Effector memory CD8-positive, alpha-beta T cell (primary cell): ENCODE data around the gene ITGB3BP.
A peak's percentile ranks its signal among the peaks of the same experiment; 100 is the strongest.

Source experiments
- ATAC-seq: fragments of 150-1000 bp; cut with Tn5 transposase; replicated peaks from 2 replicates; pipeline ENCODE4 v1.10.0; 2021; ENCODE audit warnings: mild to moderate bottlenecking, moderate library complexity
- DNase-seq, 3 experiments: peaks; one replicate each; pipeline ENCODE4 v3.0.0; 2021
- H3K27ac Mint-ChIP-seq, 2 donors: one replicate each; pipeline ENCODE4 v1.8.0; 2022; ENCODE audit warnings: mild to moderate bottlenecking in 2 of 2, mixed read lengths in 2 of 2, moderate library complexity in 2 of 2
- H3K27me3 Mint-ChIP-seq, 2 donors: one replicate each; pipeline ENCODE4 v1.8.0; 2022; ENCODE audit warnings: mixed read lengths in 2 of 2
- H3K36me3 Mint-ChIP-seq: one replicate; pipeline ENCODE4 v1.8.0; 2022; ENCODE audit warnings: mild to moderate bottlenecking, moderate library complexity, mixed read lengths; ENCODE audit not compliant: insufficient read depth
- H3K4me1 Mint-ChIP-seq, 2 donors: one replicate each; pipeline ENCODE4 v1.8.0; 2022; ENCODE audit warnings: low read depth in 2 of 2, mixed read lengths in 2 of 2
- H3K4me3 Mint-ChIP-seq, 2 donors: one replicate each; pipeline ENCODE4 v1.8.0; 2022; ENCODE audit warnings: mild to moderate bottlenecking in 2 of 2, mixed read lengths in 2 of 2, moderate library complexity in 2 of 2
- H3K9me3 Mint-ChIP-seq, 2 donors: one replicate each; pipeline ENCODE4 v1.8.0; 2022; ENCODE audit warnings: mixed read lengths in 2 of 2

Gene ITGB3BP

DNA sequence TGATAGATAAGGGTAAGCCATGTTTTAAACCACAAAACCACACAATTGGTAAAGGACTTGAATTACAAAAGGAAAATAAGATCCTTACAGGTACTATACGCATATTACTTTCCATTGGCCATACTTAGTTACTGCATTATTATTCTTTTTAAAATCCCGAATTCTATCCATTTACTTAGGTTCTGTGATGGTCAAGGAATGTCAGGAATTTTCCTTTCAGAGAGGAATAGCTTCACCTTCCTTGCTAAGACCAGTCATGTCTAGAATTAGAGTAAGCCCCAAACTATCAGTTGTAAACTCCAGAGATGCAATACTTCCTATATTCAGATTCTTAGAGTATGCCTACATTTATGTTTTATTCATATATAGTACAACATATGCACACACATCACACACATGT is 14.0 kb upstream of the ITGB3BP start:
- ATAC-seq (no peak), DNase-seq (no peak)
- Mint-ChIP-seq H3K4me1 (no peaks in the 10 kb centered on the region), H3K36me3 (peaks cover 23% of the 10 kb centered on the region), H3K4me3 (no peak overlapping the region), H3K27ac (no peak overlapping the region), H3K27me3 (no peaks in the 10 kb centered on the region), H3K9me3 (no peaks in the 10 kb centered on the region)

GRCh38 chr1:63534406-63534805 is 11.4 kb upstream of the ITGB3BP start:
- Mint-ChIP-seq H3K27me3 (no peaks in the 10 kb centered on the region), H3K27ac (no peak overlapping the region), H3K4me3 (no peak overlapping the region), H3K9me3 (no peaks in the 10 kb centered on the region), H3K4me1 (no peaks in the 10 kb centered on the region), H3K36me3 (peaks cover 19% of the 10 kb centered on the region)
- DNase-seq (no peak), ATAC-seq (no peak)

DNA sequence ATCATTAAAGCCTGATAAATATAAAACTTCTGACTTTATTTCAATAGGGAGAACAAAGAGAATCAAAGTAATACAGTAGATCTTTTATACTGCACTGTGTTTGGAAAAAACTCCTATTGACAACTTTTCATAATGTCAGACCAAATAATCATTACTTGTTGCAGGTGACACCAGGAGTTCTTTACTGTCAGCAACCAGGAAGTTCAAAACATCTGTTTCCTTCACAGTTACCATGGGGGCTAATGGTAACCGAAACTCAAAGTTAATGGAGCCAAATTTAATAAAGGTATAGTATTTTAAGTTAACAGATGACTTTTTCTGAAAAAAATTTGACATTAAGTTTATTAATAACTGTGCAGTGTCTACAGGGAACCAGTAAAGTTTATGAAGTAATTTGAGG is 10.9 kb upstream of the ITGB3BP start:
- Mint-ChIP-seq H3K27ac (no peak overlapping the region), H3K36me3 (peaks cover 19% of the 10 kb centered on the region), H3K9me3 (no peaks in the 10 kb centered on the region), H3K27me3 (no peaks in the 10 kb centered on the region), H3K4me1 (no peaks in the 10 kb centered on the region), H3K4me3 (no peak overlapping the region)
- DNase-seq (no peak), ATAC-seq (no peak)

GRCh38 chr1:63532727-63533126 is 9.7 kb upstream of the ITGB3BP start:
- H3K36me3 Mint-ChIP-seq, result peaks cover 25% of the 10 kb centered on the region
- H3K4me3 Mint-ChIP-seq, result no peak overlapping the region
- no peak overlapping the region for H3K27ac Mint-ChIP-seq
- no peak for DNase-seq
- no peak for ATAC-seq
- no peaks in the 10 kb centered on the region for H3K4me1 Mint-ChIP-seq
- H3K9me3 Mint-ChIP-seq, result no peaks in the 10 kb centered on the region
- H3K27me3 Mint-ChIP-seq, result no peaks in the 10 kb centered on the region

GRCh38 chr1:63524201-63524600 is 1.2 kb upstream of the ITGB3BP start:
- ATAC-seq (no peak), DNase-seq (no peak)
- peak overlapping the region; percentile 98 to 99 for H3K27ac Mint-ChIP-seq
- no peaks in the 10 kb centered on the region for H3K9me3 Mint-ChIP-seq
- peaks cover 34% of the 10 kb centered on the region for H3K36me3 Mint-ChIP-seq
- H3K27me3 Mint-ChIP-seq, result no peaks in the 10 kb centered on the region
- H3K4me1 Mint-ChIP-seq, result peaks cover 14 to 17% of the 10 kb centered on the region in 2 donors
- H3K4me3 Mint-ChIP-seq, result peak overlapping the region; percentile 94 to 96

DNA sequence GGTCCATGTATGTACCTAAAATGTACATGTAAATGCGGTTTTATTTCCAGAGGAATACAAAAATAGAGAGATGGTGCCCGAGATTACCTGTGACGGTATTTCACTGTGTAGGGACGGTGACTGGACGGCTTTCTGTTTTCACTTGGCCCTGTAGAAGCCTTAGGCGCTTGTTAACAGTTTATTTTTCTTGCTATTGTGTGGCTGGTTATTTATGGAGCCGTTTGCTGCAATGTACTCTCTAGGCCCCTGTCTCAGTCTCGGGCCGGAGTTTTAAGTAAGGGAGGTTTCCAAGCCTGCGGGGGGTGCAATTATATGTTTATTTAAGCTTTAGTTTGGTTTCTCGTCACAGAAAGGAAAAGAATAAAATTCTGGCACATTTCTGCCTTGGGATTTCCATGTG is 713 bp upstream of the ITGB3BP start:
- H3K27ac Mint-ChIP-seq, result peak overlapping the region; percentile 98 to 99

DNA sequence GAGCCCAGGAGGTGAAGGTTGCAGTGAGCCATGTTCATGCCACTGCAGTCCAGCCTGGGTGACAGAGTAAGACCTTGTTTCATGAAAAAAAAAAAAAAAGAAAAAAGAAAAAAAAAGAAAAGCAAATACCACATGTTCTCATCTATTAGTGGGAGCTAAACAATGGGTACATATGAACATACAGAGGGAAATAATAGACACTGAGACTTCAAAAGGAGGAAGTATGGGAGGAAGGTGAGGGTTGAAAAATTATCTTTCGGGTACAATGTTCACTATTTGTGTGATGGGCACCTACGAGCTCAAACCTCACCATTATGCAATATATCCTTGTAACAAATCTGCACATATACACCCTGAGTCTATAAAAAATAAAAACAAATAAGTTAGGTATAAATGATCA is 6.4 kb downstream of the ITGB3BP start:
- H3K27me3 Mint-ChIP-seq, result no peaks in the 10 kb centered on the region
- H3K4me3 Mint-ChIP-seq, result no peak overlapping the region
- peaks cover 0 to 10% of the 10 kb centered on the region in 2 donors for H3K4me1 Mint-ChIP-seq
- no peak for DNase-seq
- no peaks in the 10 kb centered on the region for H3K9me3 Mint-ChIP-seq
- H3K27ac Mint-ChIP-seq, result no peak overlapping the region
- no peak for ATAC-seq
- no peaks in the 10 kb centered on the region for H3K36me3 Mint-ChIP-seq

More for the DNA sequence above, 713 bp upstream of the ITGB3BP start:
- DNase-seq (no peak), ATAC-seq (peak; percentile 26)
- H3K9me3 Mint-ChIP-seq, result no peaks in the 10 kb centered on the region
- peaks cover 34% of the 10 kb centered on the region for H3K36me3 Mint-ChIP-seq
- H3K27me3 Mint-ChIP-seq, result no peaks in the 10 kb centered on the region
- H3K4me1 Mint-ChIP-seq, result peaks cover 14 to 17% of the 10 kb centered on the region in 2 donors
- peak overlapping the region; percentile 94 to 96 for H3K4me3 Mint-ChIP-seq

- ATAC-seq (no peak), DNase-seq (no peak)
- Mint-ChIP-seq H3K27me3 (no peaks in the 10 kb centered on the region), H3K27ac (no peak overlapping the region), H3K36me3 (peaks cover 14% of the 10 kb centered on the region), H3K4me1 (peaks cover 0 to 3% of the 10 kb centered on the region in 2 donors), H3K4me3 (no peak overlapping the region), H3K9me3 (no peaks in the 10 kb centered on the region)
Measured at GRCh38 chr1:63512584-63512983, 10.4 kb downstream of the ITGB3BP start.

GRCh38 chr1:63509718-63510117 is 13.3 kb downstream of the ITGB3BP start:
- peaks cover 3% of the 10 kb centered on the region in 2 donors for H3K4me1 Mint-ChIP-seq
- no peaks in the 10 kb centered on the region for H3K27me3 Mint-ChIP-seq
- H3K4me3 Mint-ChIP-seq, result no peak overlapping the region
- ATAC-seq, result no peak
- H3K9me3 Mint-ChIP-seq, result no peaks in the 10 kb centered on the region
- DNase-seq, result no peak
- no peak overlapping the region for H3K27ac Mint-ChIP-seq
- peaks cover 14% of the 10 kb centered on the region for H3K36me3 Mint-ChIP-seq

DNA sequence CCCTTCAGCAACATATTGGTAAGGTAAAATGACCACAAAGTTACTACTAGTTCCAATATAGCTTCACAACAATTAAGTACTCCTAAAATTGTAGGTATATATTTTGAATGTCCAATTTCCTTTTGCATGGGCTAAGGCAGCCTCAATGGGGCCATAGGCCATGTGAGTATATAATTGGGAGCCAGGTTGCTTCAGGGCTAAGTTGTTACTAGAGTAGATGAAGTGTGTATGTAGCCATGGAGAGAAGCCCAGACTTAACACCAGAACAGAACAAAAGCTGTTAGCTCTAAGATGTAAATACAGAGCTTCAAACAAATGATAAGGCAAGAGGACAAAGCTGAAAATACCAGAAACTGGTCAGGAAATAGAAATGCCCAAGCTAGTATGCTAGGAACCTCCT is 16.2 kb downstream of the ITGB3BP start:
- H3K27ac Mint-ChIP-seq, result no peak overlapping the region
- no peaks in the 10 kb centered on the region for H3K27me3 Mint-ChIP-seq
- no peaks in the 10 kb centered on the region for H3K9me3 Mint-ChIP-seq
- H3K4me3 Mint-ChIP-seq, result no peak overlapping the region
- peaks cover 0 to 3% of the 10 kb centered on the region in 2 donors for H3K4me1 Mint-ChIP-seq
- DNase-seq (no peak), ATAC-seq (no peak)
- H3K36me3 Mint-ChIP-seq, result peaks cover 14% of the 10 kb centered on the region

GRCh38 chr1:63501256-63501655 is 21.8 kb downstream of the ITGB3BP start:
- Mint-ChIP-seq H3K4me3 (no peak overlapping the region), H3K27ac (no peak overlapping the region), H3K4me1 (peaks cover 2 to 6% of the 10 kb centered on the region in 2 donors), H3K27me3 (no peaks in the 10 kb centered on the region), H3K36me3 (no peaks in the 10 kb centered on the region), H3K9me3 (no peaks in the 10 kb centered on the region)
- DNase-seq (no peak), ATAC-seq (no peak)

DNA sequence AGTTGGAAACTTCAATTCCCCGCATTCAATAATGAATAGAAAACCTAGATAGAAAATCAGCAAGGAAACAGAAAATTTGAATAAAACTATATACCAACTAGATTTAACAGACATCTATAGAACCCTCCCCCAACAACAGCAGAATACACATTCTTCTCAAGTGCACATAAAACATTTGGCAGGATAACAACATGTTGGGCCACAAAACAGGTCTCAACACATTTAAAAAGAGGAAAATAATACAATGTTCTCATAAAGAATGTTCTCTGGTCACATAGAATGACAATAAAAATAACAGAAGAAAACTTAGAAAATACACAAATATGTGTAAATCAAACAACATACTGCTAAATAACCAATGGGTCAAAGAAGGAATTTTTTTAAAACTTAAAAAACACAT is 24.9 kb downstream of the ITGB3BP start:
- Mint-ChIP-seq H3K36me3 (no peaks in the 10 kb centered on the region), H3K9me3 (no peaks in the 10 kb centered on the region), H3K27ac (peak overlapping the region in 1 of 2 donors; percentile 15), H3K4me3 (no peak overlapping the region), H3K4me1 (peaks cover 2 to 6% of the 10 kb centered on the region in 2 donors), H3K27me3 (no peaks in the 10 kb centered on the region)
- ATAC-seq, result no peak
- DNase-seq, result no peak

GRCh38 chr1:63497577-63497976 is 25.4 kb downstream of the ITGB3BP start:
- ATAC-seq (no peak), DNase-seq (no peak)
- no peaks in the 10 kb centered on the region for H3K36me3 Mint-ChIP-seq
- H3K4me1 Mint-ChIP-seq, result peaks cover 2 to 6% of the 10 kb centered on the region in 2 donors
- no peak overlapping the region for H3K27ac Mint-ChIP-seq
- no peaks in the 10 kb centered on the region for H3K27me3 Mint-ChIP-seq
- H3K4me3 Mint-ChIP-seq, result no peak overlapping the region
- no peaks in the 10 kb centered on the region for H3K9me3 Mint-ChIP-seq

DNA sequence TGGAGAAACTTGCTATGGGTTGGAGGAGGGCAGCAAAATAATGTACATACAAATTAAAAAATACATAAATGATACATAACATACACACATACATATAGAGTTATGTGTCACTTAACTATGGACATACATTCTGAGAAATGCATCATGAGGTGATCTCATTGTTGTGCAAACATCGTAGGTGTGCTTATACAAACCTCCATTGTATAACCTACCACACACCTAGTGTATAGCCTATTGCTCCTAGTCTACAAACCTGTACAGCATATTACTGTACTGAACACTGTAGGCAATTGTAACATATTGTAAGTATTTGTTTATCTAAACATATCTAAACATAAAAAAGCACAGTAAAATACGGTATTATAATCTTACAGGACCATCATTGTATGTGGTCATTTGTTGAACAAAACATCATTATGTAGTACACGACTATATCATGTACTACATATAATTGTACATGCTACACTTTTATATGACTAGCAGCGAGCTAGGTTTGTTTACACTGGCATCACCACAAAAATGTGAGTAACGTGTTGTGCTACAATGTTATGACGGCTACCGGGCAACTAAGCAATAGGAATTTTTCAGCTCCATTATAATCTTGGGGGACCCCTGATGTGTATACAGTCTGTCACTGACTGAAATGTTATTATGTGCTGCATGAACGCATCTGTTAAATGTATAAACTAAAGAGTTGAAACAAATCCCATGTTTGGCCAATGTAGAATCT is 35.5 kb downstream of the ITGB3BP start:
- Mint-ChIP-seq H3K36me3 (no peaks in the 10 kb centered on the region), H3K27me3 (no peaks in the 10 kb centered on the region), H3K27ac (peak overlapping the region in 1 of 2 donors; percentile 32), H3K4me1 (no peaks in the 10 kb centered on the region), H3K4me3 (no peak overlapping the region), H3K9me3 (no peaks in the 10 kb centered on the region)
- no peak for ATAC-seq
- DNase-seq, result no peak
